ENCODE data around the gene ABHD17C.
"Not testable (repeated sequence)": the region's sequence is repeated elsewhere in the genome, so short reads cannot be mapped to it uniquely, and the experiment has no call there.

ABHD17C gene

DNA sequence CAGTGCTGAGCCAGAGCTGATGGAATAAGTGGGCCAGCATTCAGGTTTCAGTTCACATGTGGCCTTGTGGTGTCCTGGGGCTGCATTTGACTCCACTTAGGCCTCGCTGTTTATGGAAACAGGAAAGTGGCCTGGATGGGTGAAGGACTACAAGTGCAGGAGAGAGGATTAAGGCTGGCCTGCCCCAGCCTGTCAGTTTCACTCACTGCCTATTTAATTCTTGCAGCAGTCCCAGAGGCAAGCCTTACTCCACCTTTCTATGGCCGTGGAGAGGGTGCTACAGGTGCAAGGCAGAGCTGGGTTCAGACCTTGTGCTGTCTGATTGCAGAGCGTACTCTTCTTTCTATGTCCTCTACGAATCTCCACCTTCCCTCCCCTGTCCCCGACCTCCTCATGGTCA lies 37.7 kb downstream of the ABHD17C start:
- DNase-seq: no peak

DNA sequence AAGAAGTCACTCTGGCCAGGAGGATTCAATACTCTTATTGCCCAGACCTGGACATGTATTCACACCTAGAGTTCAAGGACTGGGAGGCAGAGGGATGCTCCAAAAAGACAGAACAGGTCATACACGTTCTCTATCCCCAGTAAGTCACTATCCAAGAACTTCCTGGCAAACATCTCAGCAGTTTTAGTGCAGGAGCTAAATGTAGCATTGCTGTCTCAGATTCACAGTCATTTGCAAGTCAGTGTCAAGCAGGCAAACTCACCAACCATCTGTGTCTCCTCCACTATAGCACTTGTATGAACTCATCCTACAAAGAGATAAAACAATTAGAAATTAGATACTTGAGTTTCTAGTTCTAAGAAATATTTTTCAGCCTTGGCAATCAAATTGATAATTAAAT lies 38.4 kb downstream of the ABHD17C start:
- no peak for DNase-seq

DNA sequence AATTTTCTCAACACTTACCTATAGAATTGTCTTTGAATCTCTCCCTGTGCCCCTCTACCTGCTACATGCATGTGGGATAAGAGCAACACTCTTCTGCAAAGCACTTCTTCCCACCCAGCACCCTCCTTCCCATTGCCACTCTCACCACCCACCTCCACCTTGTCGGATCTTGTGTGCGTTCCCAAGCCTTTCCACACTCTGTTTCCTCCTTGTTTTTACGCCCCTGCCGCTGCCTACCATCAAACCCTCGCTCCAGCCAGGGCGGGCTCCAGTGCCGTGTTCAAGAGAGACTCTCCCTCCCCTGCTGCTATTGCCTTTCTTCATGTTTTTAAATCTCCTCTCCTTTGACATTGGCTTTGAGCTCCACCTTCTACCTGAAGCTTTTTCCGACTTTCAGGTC lies 40.2 kb downstream of the ABHD17C start:
- no peak for DNase-seq

DNA sequence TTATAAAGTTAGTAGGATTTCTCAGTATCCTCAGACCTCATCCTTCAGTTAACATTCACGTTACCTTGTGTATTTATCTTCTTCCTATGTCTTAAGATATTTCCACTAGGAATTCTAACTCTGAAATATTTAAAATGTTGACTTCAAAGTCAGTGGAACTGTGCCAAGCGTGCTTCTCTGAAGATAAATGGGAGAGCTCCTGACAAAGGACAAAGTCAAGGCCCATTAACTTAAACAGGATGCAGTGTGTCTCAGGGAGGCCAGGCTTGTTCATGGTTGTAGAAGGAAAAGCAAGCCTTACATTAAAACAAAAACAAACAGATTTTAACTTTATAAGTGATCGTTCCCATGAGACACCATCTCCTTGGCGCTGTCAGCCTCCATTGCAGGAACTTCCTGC lies 41.5 kb downstream of the ABHD17C start:
- no peak for DNase-seq

DNA sequence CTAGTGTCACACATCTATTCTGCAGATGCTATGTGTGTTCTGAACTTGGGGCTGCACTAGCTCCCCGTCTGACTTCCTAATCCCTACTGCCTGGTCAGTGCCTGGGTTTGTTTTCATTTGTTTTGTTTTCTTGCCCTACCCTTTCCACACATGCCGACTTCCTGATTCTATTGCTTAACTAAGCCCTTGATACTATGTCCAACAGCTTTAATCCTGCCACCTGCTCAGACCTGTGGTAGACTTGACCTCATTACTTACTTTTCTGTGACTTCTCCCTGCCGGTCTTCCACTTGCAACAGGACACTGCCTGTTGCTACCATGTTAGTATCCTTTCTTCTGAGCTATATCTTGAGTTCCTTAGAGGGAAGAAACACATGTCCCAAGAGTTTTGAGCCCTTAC lies 44.8 kb downstream of the ABHD17C start:
- DNase-seq: no peak

DNA sequence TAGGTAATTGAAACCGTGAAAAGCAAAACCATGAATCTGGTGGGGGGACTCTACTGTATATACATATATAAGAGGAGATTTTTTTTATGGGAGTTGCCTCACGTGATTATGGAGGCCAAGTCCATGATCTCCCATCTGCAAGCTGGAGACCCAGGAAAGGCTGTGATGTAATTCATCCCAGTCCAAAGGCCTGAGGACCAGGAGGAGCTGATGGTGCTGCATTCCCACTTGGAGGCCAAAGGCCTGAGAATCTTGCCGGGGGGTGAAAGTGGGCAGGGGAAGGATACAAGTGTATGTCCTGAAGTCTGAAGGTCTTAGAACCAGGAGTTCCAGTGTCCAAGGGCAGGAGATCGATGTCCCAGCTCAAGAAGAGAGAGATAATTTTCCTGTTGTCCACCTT lies 47.0 kb downstream of the ABHD17C start:
- no peak for DNase-seq

DNA sequence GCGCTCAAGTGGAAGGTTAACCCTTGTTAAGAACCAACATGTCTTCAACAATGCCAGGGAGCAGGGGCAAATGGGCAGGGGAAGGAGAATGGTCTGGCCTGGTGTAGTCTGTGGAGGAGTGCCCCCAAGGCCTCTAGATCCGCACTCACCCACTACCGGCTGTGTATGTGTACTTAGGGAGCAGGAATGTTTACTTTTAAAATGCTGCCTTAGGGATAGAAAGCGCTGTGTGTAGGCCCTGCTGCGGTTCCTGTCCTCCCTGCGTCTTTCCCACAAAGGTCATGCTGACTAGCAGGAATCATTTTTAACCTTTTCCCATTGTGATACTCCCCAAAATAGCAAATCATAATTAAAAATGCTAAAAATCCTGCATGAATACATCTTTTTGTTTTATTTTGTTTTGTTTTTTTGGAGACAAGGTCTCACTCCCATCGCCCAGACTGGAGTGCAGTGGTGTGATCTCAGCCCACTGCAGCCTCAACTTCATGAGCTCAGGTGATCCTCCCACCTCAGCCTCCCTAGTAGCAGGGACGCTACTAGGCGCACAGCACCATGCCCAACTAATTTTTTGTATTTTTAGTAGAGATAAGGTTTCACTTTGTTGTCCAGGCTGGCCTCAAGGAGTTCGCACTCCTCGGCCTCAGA lies 48.2 kb downstream of the ABHD17C start:
- DNase-seq: no peak

DNA sequence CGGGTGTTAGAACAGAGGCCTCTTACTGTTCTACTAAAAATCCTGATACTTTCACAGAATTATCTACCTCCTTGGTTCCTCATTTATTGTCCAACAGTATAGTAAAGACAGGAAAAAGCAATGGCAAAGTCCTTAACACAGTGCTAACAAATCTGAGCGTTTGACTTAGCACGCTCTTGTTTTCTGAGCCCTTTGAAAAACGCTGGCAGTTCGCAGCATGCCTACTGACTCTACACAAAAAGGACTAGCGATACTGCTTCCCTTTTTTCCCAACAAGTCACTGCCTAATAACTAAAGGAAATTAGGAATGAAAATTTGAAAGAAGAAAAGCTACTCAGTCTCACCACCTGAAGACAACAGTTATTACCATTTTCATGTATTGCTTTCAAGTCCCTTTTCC lies 49.3 kb downstream of the ABHD17C start:
- DNase-seq: no peak

DNA sequence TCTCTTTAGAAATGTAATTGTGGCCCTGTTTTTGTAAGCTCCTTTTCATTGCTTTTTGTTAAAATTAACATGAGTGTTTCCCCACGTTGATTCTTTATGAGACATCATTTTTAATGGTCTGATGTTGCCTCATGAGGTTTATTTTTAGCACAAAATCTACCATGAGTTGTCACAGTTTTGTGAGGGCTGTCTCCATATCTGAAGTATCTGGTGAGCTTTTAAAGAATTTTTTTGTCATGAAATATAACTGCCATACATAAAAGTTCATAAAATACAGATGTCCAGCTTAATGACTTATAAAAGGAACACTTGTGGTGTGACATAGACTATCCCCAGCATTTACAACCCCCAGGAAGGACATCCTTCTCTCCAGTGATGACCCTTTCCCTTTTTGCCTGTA lies 49.7 kb downstream of the ABHD17C start:
- DNase-seq: no peak

DNA sequence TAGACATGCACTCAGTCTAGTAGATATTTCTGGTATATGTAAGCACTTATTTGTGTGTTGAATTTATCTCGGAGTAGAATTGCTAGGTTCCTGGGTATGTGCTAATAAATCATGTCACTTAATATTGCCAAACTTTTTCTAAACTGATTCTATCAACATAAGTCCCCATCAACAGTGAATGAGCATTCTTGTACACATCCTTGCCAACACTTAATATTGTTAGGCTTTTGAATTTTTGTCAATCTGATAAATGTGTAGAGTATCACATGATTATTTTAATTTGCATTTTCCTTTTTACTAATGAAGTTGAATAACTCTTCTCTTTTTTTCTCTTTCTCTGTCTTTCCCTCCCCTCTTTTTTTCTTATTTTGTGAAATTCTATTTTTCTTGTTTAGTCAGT lies 50.8 kb downstream of the ABHD17C start:
- no peak for DNase-seq

DNA sequence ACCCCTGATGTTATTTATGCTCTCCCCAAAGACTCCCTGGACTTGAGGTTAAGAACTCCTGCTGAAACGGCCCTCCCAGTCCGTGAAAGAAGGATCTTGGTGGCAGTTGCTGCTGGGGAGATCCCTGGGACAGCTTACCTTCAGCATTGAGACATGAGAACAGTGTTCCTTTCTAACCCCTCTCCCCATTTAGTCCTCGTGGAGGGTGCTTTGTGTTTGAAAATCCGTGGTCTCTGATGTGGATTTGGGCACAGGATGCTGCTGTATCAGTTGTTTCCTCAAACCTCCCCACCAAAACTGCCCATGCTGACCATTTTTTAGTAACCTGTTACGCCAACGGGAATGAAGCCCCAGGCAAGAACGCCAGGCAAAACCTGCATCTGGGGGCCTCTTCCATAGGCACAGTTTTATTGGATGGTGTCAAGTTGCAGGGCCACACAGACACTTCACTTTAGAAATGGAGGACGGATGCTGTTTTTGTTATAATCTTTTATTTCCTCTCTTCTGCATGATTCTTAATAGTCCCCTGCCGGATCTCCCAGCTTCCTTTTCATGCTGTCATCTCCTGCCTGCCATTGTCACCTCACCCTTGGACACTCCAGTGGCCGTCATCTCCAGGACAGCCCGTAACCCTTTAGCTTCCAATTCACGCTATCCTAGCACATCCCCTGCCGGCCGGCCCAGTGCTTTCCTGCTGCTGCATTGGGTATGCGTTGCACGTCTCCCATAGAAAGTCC lies 52.4 kb downstream of the ABHD17C start:
- DNase-seq: no peak

DNA sequence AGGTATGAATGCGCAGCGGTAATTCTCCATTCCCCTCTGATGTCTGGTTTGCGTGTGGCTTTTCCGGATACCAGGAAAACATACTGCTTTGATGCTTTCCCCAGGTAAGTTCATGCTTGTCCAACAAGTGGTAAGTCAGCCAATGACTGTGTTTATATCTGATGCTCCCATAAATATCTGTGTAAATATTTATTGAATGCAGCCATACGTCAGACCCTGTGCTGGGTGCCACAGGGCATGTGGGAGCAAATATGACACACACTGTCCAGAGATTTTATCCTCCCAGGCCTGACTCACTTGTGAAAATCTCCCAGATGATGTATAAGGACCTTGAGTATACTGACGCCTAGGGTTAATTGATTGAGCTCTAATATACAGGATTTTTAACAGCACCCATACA lies 54.5 kb downstream of the ABHD17C start:
- DNase-seq: no peak

DNA sequence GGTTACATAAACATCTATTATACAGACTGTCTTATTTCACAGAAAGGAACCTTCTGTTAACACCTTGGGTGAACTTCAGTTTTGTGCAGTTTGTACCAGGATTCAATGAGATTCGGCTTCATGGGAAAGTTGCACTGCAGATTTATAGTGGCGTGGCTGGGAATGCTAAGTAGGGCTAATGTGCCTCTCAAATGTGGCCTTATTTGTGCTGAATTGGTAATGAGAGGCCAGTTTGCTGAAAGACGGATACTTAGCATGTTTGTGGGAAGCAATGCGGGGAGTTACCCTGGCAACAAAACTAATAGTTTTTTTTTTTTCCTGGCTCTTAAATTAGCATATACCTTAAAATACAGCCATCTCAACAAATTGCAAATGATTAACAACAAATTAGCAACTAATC lies 55.5 kb downstream of the ABHD17C start:
- DNase-seq: no peak

DNA sequence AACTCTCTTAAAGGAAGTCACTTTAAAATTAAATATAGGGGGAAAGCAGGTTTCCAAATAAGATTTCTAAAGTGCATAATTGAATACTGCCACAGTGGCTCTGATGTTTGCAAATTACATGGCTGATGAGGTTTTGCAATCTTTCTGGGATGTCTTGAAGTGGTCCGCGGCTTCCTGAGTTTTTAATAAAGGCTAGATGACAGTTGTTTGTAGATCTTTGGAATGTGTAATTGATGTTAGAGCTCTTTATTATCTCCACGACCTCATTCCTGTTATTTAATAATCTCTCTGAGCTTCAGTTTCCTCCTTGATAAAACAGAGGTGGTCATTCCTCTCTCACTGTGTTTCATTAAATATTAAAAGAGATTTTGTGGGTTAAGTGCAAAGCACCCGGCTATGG lies 57.1 kb downstream of the ABHD17C start:
- DNase-seq: no peak

DNA sequence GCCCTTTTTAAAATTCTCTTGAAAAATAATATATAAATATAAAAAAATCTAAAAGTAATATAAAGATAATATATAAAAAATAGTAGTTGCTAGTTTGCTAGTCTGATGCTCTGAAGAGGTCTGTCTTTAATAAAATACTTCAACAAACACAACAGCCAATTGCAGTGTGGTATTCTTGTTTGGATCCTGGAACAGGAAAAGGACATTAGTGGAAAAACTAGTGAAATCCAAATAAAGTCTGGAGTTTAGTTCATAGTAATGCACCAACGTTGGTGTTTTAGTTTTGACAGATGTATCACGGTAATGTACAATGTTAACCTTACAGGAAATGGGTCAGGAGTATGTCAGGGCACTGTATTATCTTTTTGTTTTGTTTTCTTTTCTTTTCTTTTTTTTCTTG lies 58.1 kb downstream of the ABHD17C start:
- DNase-seq: no peak

DNA sequence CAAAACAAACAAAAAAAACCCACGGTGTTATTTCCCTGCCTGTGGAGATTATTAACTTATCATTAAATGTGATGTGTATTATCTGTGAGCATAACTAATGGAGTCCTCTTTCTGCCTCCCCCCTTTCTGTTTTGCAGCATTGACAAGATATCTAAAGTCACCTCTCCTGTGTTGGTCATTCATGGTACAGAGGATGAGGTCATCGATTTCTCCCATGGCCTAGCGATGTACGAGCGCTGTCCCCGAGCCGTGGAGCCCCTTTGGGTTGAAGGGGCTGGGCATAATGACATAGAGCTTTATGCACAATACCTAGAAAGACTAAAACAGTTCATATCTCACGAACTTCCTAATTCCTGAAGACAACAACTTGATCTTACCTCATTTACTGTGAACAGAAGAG lies 58.9 kb downstream of the ABHD17C start:
- no peak for DNase-seq

DNA sequence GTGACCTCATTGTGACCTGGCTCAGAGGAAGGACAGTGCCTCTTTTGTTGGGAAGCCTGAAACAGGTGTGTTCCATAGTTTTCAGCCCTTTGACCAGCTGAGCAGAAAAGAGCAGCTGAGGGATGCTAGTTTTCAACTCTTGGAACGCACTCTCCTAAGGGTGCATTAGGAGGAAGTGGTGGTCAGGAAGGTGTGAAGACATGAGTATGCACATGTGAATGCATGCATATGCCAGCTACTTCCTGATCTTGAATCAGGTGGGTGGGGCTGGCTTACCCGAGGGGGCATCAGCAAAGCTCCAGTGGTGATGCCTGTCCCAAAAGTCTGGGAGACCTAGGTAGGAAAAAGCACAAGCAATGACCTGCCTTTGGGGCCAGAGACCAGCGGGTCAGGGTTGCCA lies 60.8 kb downstream of the ABHD17C start:
- no peak for DNase-seq

DNA sequence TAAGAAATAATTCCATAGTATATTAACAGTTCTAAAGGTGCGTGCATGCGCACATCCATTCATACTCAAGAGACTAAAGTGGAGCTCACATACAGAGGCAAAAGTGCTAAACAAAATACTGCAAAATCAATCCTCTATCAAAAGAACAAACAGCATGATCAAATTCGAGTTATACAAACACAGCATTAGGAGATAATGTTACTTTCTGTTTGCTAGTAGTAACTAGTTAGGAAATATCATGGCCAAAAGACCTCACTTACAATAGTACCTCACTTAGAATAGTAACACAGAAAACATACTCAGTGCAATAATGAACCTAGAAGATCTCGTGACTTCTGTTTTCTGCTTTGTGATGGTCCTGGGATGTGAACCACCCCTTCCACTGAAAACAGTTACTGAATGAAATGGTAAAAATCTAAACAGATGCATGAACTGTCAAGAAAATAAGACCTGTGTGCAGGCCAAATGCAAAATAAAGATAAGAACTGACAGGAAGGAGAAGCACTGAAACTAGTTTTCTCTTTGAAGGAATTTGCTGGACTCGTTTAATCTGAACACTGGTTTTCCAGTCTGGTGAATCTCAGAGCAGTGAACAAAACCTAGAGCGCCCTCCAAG lies 63.1 kb downstream of the ABHD17C start:
- DNase-seq: no peak

DNA sequence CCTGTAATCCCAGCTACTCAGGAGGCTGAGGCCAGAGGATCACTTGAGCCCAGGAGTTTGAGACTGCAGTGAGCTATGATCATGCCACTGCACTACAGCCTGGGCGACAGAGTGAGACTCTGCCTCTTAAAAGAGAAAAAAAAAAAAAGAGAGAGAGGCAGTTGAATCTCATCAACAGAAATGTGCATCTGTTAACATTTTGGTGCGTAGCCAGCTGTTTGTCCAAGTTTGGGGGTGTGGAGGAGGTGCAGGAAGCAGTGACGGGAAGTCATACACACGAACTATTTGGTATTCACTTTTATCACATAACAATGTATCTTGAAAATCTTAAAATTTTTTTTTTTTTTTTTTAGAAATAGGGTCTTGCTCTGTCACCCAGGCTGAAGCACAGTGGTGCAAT lies 65.8 kb downstream of the ABHD17C start:
- no peak for DNase-seq

DNA sequence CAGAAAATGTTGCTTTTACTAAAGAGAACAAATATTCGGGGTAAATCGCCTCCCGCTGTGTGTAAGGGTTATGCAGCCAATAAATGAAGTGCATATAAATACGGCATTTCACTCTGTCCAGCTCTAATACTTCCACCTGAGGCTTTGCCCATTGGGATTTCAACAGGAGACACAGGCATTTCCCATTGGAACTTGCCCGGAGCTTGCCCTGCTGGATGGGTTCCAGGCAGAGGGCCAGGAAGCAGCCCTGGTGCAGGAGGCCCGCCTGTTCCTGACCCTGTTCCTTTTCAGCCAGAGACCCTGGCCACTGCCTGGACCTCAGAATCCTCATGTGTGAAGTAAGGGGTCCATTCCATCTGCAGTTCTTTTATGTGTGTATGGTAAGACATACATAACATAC lies 66.6 kb downstream of the ABHD17C start:
- no peak for DNase-seq

DNA sequence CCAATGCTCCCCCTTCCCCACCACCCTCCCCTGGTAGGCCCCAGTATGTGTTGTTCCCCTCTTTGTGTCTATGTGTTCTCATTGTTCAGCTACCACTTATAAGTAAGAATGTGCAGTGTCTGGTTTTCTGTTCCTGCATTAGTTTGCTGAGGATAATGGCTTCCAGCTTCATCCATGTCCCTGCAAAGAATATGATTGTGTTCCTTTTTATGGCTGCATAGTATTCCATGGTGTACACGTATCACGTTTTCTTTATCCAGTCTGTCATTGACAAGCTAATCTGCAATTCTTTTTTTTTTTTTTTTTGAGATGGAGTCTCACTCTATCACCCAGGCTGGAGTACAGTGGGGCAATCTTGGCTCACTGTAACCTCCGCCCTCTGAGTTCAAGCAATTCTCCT lies 68.1 kb downstream of the ABHD17C start:
- DNase-seq: not testable (repeated sequence)

DNA sequence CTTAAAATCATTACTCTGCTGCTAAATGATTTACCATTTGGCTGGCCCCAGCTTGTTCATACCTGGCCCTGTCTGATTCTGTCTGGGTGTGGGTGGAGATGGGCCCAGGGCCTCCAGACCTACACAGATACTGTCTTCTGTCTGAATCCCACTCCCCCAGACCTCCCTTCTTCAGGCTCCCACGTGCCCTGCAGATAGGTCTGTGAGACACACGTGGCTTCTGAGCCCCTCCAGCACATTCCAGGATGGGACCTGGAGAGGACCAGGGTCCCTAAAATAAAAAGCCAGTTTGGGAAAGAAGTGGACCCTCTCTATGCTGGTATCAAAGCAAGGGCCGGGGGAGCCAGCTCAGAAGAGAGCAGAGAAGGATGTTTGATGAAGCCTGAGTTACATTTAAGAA lies 69.4 kb downstream of the ABHD17C start:
- DNase-seq: no peak

DNA sequence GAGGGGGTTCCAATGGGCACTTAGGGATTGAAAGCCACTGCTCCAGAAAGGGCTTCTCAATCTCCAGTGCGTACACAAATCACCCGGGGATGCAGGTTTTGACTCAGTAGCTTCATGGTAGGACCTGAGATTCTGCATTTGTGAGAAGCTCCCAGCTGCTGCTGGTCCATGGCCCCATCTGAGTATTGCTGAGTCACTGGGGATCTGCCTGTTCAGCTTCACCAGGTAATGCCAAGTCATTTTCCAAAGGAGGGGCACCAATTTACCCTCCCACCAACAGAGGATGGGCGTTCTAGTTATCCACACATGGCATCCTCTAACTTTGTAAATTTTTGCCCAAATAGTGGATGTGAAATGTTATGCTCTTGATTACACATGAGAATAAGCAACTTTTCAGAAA lies 71.2 kb downstream of the ABHD17C start:
- no peak for DNase-seq

DNA sequence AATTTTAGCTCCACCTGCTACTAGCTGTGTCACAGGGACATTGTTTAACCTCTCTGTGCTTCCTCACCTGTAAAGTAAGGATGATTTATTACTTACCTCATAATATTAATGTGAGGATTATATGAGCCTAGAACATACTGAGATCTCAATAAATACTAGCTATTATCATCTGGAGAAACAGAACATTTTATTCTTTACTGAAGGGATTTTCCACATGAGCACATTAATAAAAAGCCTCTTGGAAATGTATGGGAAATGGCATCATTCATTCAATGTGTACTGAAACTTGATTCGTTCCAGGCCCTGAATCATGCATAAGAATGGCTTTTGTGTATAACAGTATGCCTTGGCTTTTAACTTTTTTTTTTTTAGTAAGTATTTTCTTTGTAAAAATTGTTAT lies 73.0 kb downstream of the ABHD17C start:
- no peak for DNase-seq
